Myocyte (in vitro differentiated cells): ENCODE results near the gene PDGFRA. TPM values are rescaled to one million over a fixed set of nuclear protein-coding genes. Genes with fewer than 3 reads are reported as not detected.
"Not testable (repeated sequence)": the region's sequence is repeated elsewhere in the genome, so short reads cannot be mapped to it uniquely, and the experiment has no call there.

Source experiments
- DNase-seq: peaks from one replicate; pipeline ENCODE4 v3.0.0-alpha.2; 2012; ENCODE audit warnings: low read depth
- total RNA-seq: library from RNA; depleted of rRNA; stranded (reverse); fragments of >200 nt; gene quantifications from 2 replicates; pipeline ENCODE4 v1.2.3, GENCODE V29; 2014

The PDGFRA gene
- total RNA-seq, 1 donor from 2014 or later = 4.3 TPM

- DNase-seq = peak; percentile 51
These were observed 89.8 kb downstream of the PDGFRA start for GRCh38 chr4:54318904-54319303.

GRCh38 chr4:54320826-54321685 is 92.0 kb downstream of the PDGFRA start:
- DNase-seq = no peak

GRCh38 chr4:54322818-54323417 is 93.8 kb downstream of the PDGFRA start:
- DNase-seq = peak; percentile 68

GRCh38 chr4:54330896-54331295 is 101.8 kb downstream of the PDGFRA start:
- no peak for DNase-seq

- no peak for DNase-seq
These were observed 103.4 kb downstream of the PDGFRA start for GRCh38 chr4:54332542-54332941.

GRCh38 chr4:54333657-54334056 is 104.6 kb downstream of the PDGFRA start:
- DNase-seq = no peak

- not testable (repeated sequence) for DNase-seq
These were observed 105.7 kb downstream of the PDGFRA start for GRCh38 chr4:54334769-54335168.

GRCh38 chr4:54337009-54337408 is 107.9 kb downstream of the PDGFRA start:
- no peak for DNase-seq

- not testable (repeated sequence) for DNase-seq
These were observed 113.0 kb downstream of the PDGFRA start for GRCh38 chr4:54342067-54342466.

Other genes starting within 250 kb of the PDGFRA start
- gene CHIC2, start 164.7 kb upstream of the PDGFRA start, total RNA-seq = 31.3 and 43.7 TPM in 2 replicates
- gene GSX2, start 129.1 kb upstream of the PDGFRA start, total RNA-seq = not detected in 2 replicates